ENCODE data around the gene NKAPD1. TPM values are rescaled to one million over a fixed set of nuclear protein-coding genes. Genes with fewer than 3 reads are reported as not detected.

NKAPD1 gene
- total RNA-seq, 1 experiment from 2014 or later: 19.4 TPM

DNA sequence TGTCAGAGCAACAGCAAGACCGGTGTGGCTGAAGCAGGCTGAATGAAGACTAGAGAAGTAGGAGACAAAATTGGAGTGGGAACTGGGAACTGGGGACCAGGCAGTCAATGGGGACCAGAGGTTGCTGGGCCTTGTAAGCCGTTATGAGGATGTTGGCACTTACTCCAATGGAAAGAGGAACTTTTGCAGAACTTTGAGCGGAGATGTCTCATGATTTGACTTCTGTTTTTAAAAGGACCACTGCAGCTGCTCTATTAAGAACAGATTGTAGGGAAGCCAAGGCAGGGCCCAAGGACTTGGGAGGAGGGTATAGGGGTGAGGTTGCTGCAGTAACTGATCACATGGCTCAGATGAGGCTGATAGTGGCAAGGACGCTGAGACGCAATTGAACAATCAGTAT lies 55.6 kb downstream of the NKAPD1 start:
- no peak overlapping the region for H2AFZ ChIP-seq (ENCODE audit: low read depth, low read length, poor library complexity, severe bottlenecking)
- H3K9me2 ChIP-seq (ENCODE audit: insufficient read depth): no peaks in the 10 kb centered on the region
- no peaks in the 10 kb centered on the region for H3K27me3 ChIP-seq (ENCODE audit: insufficient read depth, low read length)
- no TSS peak for BruUV-seq (replicated peaks)
- intact Hi-C loops (cut with micrococcal nuclease): no loop called here
- no peaks in the 10 kb centered on the region for H3K9me3 ChIP-seq (ENCODE audit: control insufficient read depth in 1 of 2, insufficient read depth in 1 of 2, low read depth in 1 of 2, low read length in 2 of 2)
- H4K20me1 ChIP-seq (ENCODE audit: insufficient read depth): no peaks in the 10 kb centered on the region
- ChIA-PET POLR2A (interaction anchor here (2.5 kb wide), 1 partner anchor 9 kb away, joined by 8 read pairs; no protein-coding TSS in a partner anchor), RAD21 (ENCODE audit: low non-redundant PET in 1 of 2, low total read pairs in 2 of 2, uncharacterized antibody in 2 of 2, unreplicated experiment in 2 of 2) (no interaction called here), CTCF (no interaction called here)
- DNase-seq (ENCODE audit: low read depth, low spot score): no peak
- H3K4me1 ChIP-seq (ENCODE audit: control insufficient read depth in 1 of 2, insufficient read depth in 2 of 2, low read length in 2 of 2): peaks cover 54 to 81% of the 10 kb centered on the region in 2 experiments
- H3K79me2 ChIP-seq (ENCODE audit: insufficient read depth, low read length): no peaks in the 10 kb centered on the region
- H3K4me3 ChIP-seq (replicated peaks in 1 of 2; ENCODE audit: low read depth in 1 of 2, low read length in 2 of 2): no peak overlapping the region
- H3K36me3 ChIP-seq (ENCODE audit: control insufficient read depth in 1 of 2, insufficient read depth in 2 of 2, low read length in 2 of 2): no peaks in the 10 kb centered on the region
- no peak for ATAC-seq
- H3K9ac ChIP-seq (ENCODE audit: low read length): no peak overlapping the region
- H3K4me2 ChIP-seq (ENCODE audit: low read length): no peak overlapping the region
- H3K27ac ChIP-seq (ENCODE audit: low read depth, low read length): peak overlapping the region; percentile 76
- 0 out of 2 replicates have a peak, but pooled peaks have one; percentile 18 for TF ChIP-seq ZFX (IDR thresholded peaks at IDR 0.05)
- TF ChIP-seq ELF1 (IDR thresholded peaks at IDR 0.05; ENCODE audit: borderline replicate concordance, low read depth): no peak

DNA sequence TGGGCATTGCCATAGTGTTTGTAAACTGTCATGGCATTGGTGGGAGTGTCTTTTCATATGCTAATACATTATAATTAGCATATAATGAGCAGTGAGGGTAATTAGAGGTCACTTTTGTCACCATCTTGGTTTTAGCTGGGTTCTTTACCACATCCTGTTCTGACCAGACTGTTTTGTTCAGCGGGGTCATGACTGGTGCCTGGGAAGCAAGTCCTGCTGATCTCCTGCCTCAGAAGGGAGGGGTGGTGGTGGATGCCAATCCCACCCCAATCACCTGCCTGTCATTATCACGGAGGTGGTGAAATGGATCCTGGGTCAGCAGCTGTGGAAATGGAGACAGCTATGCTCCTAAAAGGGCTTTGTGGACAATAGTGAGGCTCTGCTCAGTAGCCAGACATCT lies 58.6 kb downstream of the NKAPD1 start:
- Histone ChIP-seq H3K4me2 (ENCODE audit: low read length) (no peak overlapping the region), H2AFZ (ENCODE audit: low read depth, low read length, poor library complexity, severe bottlenecking) (no peak overlapping the region), H3K79me2 (ENCODE audit: insufficient read depth, low read length) (no peaks in the 10 kb centered on the region), H3K9me3 (ENCODE audit: control insufficient read depth in 1 of 2, insufficient read depth in 1 of 2, low read depth in 1 of 2, low read length in 2 of 2) (no peaks in the 10 kb centered on the region), H4K20me1 (ENCODE audit: insufficient read depth) (no peaks in the 10 kb centered on the region), H3K9ac (ENCODE audit: low read length) (no peak overlapping the region), H3K4me1 (ENCODE audit: control insufficient read depth in 1 of 2, insufficient read depth in 2 of 2, low read length in 2 of 2) (peaks cover 42 to 52% of the 10 kb centered on the region in 2 experiments), H3K27ac (ENCODE audit: low read depth, low read length) (no peak overlapping the region), H3K27me3 (ENCODE audit: insufficient read depth, low read length) (no peaks in the 10 kb centered on the region), H3K9me2 (ENCODE audit: insufficient read depth) (no peaks in the 10 kb centered on the region), H3K36me3 (ENCODE audit: control insufficient read depth in 1 of 2, insufficient read depth in 2 of 2, low read length in 2 of 2) (no peaks in the 10 kb centered on the region), H3K4me3 (replicated peaks in 1 of 2; ENCODE audit: low read depth in 1 of 2, low read length in 2 of 2) (no peak overlapping the region)
- TF ChIP-seq RAD21 (IDR thresholded peaks at IDR 0.05; ENCODE audit: low read depth) (no peak), EZH2 (IDR thresholded peaks at IDR 0.05) (no peak), FOSL1 (IDR thresholded peaks at IDR 0.05; ENCODE audit: low read depth) (no peak), POLR2AphosphoS5 (IDR thresholded peaks at IDR 0.05; ENCODE audit: low read depth, low read length) (no peak), CEBPB (IDR thresholded peaks at IDR 0.05; ENCODE audit: low read depth) (no peak), YY1 (IDR thresholded peaks at IDR 0.05; ENCODE audit: extremely low read depth, insufficient replicate concordance, low read depth, low read length) (no peak), ZNF274 (IDR thresholded peaks at IDR 0.05; ENCODE audit: low read depth, low read length) (no peak), POLR2A (IDR thresholded peaks at IDR 0.05; ENCODE audit: borderline replicate concordance, extremely low read depth, insufficient read depth, insufficient read length) (no peak), TCF7L2 (IDR thresholded peaks at IDR 0.05; ENCODE audit: borderline replicate concordance, extremely low read depth, insufficient read depth, insufficient read length) (no peak), SP1 (IDR thresholded peaks at IDR 0.05; ENCODE audit: low read depth) (no peak), ELF1 (IDR thresholded peaks at IDR 0.05; ENCODE audit: borderline replicate concordance, low read depth) (no peak)
- TF ChIP-seq, protein P1, sequence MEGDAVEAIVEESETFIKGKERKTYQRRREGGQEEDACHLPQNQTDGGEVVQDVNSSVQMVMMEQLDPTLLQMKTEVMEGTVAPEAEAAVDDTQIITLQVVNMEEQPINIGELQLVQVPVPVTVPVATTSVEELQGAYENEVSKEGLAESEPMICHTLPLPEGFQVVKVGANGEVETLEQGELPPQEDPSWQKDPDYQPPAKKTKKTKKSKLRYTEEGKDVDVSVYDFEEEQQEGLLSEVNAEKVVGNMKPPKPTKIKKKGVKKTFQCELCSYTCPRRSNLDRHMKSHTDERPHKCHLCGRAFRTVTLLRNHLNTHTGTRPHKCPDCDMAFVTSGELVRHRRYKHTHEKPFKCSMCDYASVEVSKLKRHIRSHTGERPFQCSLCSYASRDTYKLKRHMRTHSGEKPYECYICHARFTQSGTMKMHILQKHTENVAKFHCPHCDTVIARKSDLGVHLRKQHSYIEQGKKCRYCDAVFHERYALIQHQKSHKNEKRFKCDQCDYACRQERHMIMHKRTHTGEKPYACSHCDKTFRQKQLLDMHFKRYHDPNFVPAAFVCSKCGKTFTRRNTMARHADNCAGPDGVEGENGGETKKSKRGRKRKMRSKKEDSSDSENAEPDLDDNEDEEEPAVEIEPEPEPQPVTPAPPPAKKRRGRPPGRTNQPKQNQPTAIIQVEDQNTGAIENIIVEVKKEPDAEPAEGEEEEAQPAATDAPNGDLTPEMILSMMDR (IDR thresholded peaks at IDR 0.05 in 2 of 3, conservative IDR thresholded peaks at IDR 0.05 in 1 of 3; ENCODE audit: borderline replicate concordance in 1 of 3, insufficient read depth in 1 of 3, low read depth in 2 of 3, low read length in 2 of 3): no peak
- RAD21 ChIA-PET (ENCODE audit: low non-redundant PET in 1 of 2, low total read pairs in 2 of 2, uncharacterized antibody in 2 of 2, unreplicated experiment in 2 of 2): no interaction called here
- POLR2A ChIA-PET: no interaction called here
- CTCF ChIA-PET: no interaction called here
- no peak for ATAC-seq
- BruUV-seq (replicated peaks): no TSS peak
- no peak for DNase-seq (ENCODE audit: low read depth, low spot score)
- intact Hi-C loops (cut with micrococcal nuclease): no loop called here
